H1 (cell line): ENCODE measurements around the gene RNF5. TPM values are rescaled to one million over a fixed set of nuclear protein-coding genes. Genes with fewer than 3 reads are reported as not detected.

Experiments used
- CTCF ChIA-PET: fragments of 300-600 bp; sonication (Branson Sonifier 250); formaldehyde crosslinking; loops from one replicate; lab custom pipeline; 2021; ENCODE audit not compliant: partially characterized antibody; lab: Charles Lee
- POLR2A ChIA-PET: fragments of 300-600 bp; sonication (Branson Sonifier 250); formaldehyde crosslinking; loops from one replicate; lab custom pipeline; 2021; ENCODE audit warnings: inconsistent platforms; ENCODE audit not compliant: partially characterized antibody; lab: Charles Lee
- DNase-seq, 2 experiments: peaks; one replicate each; pipeline versions ENCODE4 v3.0.0 to v3.0.0-alpha.2; 2010 to 2022; ENCODE audit warnings: low spot score in 2 of 2, low read depth in 1 of 2, mixed read lengths in 1 of 2
- FAIRE-seq: peaks from 2 replicates; lab custom pipeline; 2011; peaks lifted over from hg19 to GRCh38; lab: Jason Lieb, UNC
- H2AFZ ChIP-seq: 2 replicates; pipeline ENCODE4 v1.8.1; 2012; ENCODE audit warnings: low read length, inconsistent platforms
- H2AK5ac ChIP-seq: 2 replicates; pipeline ENCODE4 v1.6.1; 2013; ENCODE audit warnings: low read depth, low read length
- H2BK120ac ChIP-seq: replicated peaks from 2 replicates; pipeline ENCODE3; 2013; ENCODE audit warnings: low read depth, low read length, inconsistent platforms
- H2BK12ac ChIP-seq: 2 replicates; pipeline ENCODE4 v1.6.1; 2013; ENCODE audit warnings: low read depth, low read length
- H2BK15ac ChIP-seq: 2 replicates; pipeline ENCODE4 v1.6.1; 2013; ENCODE audit warnings: low read length
- H2BK20ac ChIP-seq: 2 replicates; pipeline ENCODE4 v1.6.1; 2013; ENCODE audit warnings: low read length
- H2BK5ac ChIP-seq: 2 replicates; pipeline ENCODE4 v1.6.1; 2013; ENCODE audit warnings: low read depth, low read length
- H3K14ac ChIP-seq: 2 replicates; pipeline ENCODE4 v1.6.1; 2013; ENCODE audit warnings: inconsistent platforms; ENCODE audit not compliant: insufficient read length
- H3K18ac ChIP-seq: 2 replicates; pipeline ENCODE4 v1.6.1; 2013; ENCODE audit warnings: low read length; ENCODE audit errors: extremely low read depth
- H3K23ac ChIP-seq: 2 replicates; pipeline ENCODE4 v1.6.1; 2013; ENCODE audit warnings: inconsistent platforms; ENCODE audit not compliant: insufficient read length
- H3K23me2 ChIP-seq: 2 replicates; pipeline ENCODE4 v1.6.1; 2013; ENCODE audit warnings: low read depth, low read length
- H3K27ac ChIP-seq: 2 replicates; pipeline ENCODE4 v1.6.1; 2011; ENCODE audit warnings: low read depth, low read length, inconsistent platforms
- H3K27me3 ChIP-seq, 4 experiments: replicated peaks in 1 of 4; 1 replicate in 1 of 4; 2 replicates in 3 of 4; pipeline versions ENCODE4 v1.6.1 to v1.8.1; 2011 to 2013; ENCODE audit warnings: low read length in 3 of 4, mild to moderate bottlenecking in 3 of 4, inconsistent platforms in 2 of 4, mixed read lengths in 2 of 4, moderate library complexity in 1 of 4; ENCODE audit not compliant: control insufficient read depth in 3 of 4, insufficient read depth in 3 of 4; ENCODE audit errors: extremely low read depth in 1 of 4
- H3K36me3 ChIP-seq, 4 experiments: 2 replicates each; pipeline versions ENCODE4 v1.6.1 to v1.8.1; 2011 to 2013; ENCODE audit warnings: mild to moderate bottlenecking in 4 of 4, low read length in 3 of 4, moderate library complexity in 2 of 4, control low read depth in 1 of 4, inconsistent platforms in 1 of 4; ENCODE audit not compliant: insufficient read depth in 4 of 4, control insufficient read depth in 2 of 4
- H3K4ac ChIP-seq: replicated peaks from 2 replicates; pipeline ENCODE3; 2013; ENCODE audit warnings: low read length, low read depth, mixed read lengths, inconsistent platforms; ENCODE audit not compliant: insufficient read length
- H3K4me1 ChIP-seq, 4 experiments: replicated peaks in 1 of 4; 1 replicate in 1 of 4; 2 replicates in 3 of 4; pipeline versions ENCODE4 v1.6.1 to v1.8.1; 2011 to 2013; ENCODE audit warnings: low read length in 3 of 4, inconsistent platforms in 2 of 4, mixed read lengths in 1 of 4; ENCODE audit not compliant: insufficient read depth in 4 of 4, control insufficient read depth in 3 of 4
- H3K4me2 ChIP-seq, 2 experiments: 2 replicates each; pipeline versions ENCODE4 v1.6.1 to v1.8.1; 2011 to 2013; ENCODE audit warnings: low read depth in 2 of 2, low read length in 2 of 2, control low read depth in 1 of 2, inconsistent platforms in 1 of 2, mild to moderate bottlenecking in 1 of 2; ENCODE audit not compliant: insufficient read depth in 1 of 2
- H3K4me3 ChIP-seq, 4 experiments: fragments of 200-600, 300-600 bp in 1 of 4; sonication (generic), shearing (Covaris generic), sonication (Bioruptor Twin) in 1 of 4; 2 replicates each; pipeline versions ENCODE4 v1.5.1 to v1.8.1; 2011 to 2016; ENCODE audit warnings: low read length in 4 of 4, low read depth in 3 of 4, control low read depth in 2 of 4, inconsistent platforms in 2 of 4, mild to moderate bottlenecking in 2 of 4, mixed read lengths in 1 of 4, moderate library complexity in 1 of 4; ENCODE audit not compliant: insufficient read depth in 2 of 4; ENCODE audit errors: extremely low read depth in 1 of 4
- H3K56ac ChIP-seq: replicated peaks from 2 replicates; pipeline ENCODE3; 2013; ENCODE audit warnings: low read depth, mild to moderate bottlenecking, mixed read lengths, low read length, inconsistent platforms; ENCODE audit not compliant: insufficient read length
- H3K79me1 ChIP-seq: 2 replicates; pipeline ENCODE4 v1.6.1; 2013; ENCODE audit warnings: low read depth, low read length, control low read depth
- H3K79me2 ChIP-seq, 2 experiments: 2 replicates each; pipeline versions ENCODE4 v1.6.1 to v1.8.1; 2012 to 2013; ENCODE audit warnings: low read length in 2 of 2, mild to moderate bottlenecking in 2 of 2, inconsistent platforms in 1 of 2; ENCODE audit not compliant: insufficient read depth in 2 of 2, control insufficient read depth in 1 of 2
- H3K9ac ChIP-seq, 4 experiments: replicated peaks in 1 of 4; 1 replicate in 1 of 4; 2 replicates in 3 of 4; pipeline versions ENCODE4 v1.6.1 to v1.8.1; 2011 to 2013; ENCODE audit warnings: low read depth in 3 of 4, low read length in 3 of 4, control low read depth in 2 of 4, mild to moderate bottlenecking in 2 of 4, moderate library complexity in 2 of 4, inconsistent platforms in 1 of 4; ENCODE audit errors: extremely low read depth in 1 of 4
- H3K9me3 ChIP-seq, 2 experiments: 2 replicates each; pipeline versions ENCODE4 v1.6.1 to v1.8.1; 2012 to 2013; ENCODE audit warnings: mild to moderate bottlenecking in 2 of 2, moderate library complexity in 2 of 2, control low read depth in 1 of 2, inconsistent platforms in 1 of 2, low read depth in 1 of 2, low read length in 1 of 2, mixed read lengths in 1 of 2; ENCODE audit not compliant: insufficient read depth in 2 of 2
- H4K20me1 ChIP-seq, 2 experiments: replicated peaks in 1 of 2; 2 replicates each; pipeline versions ENCODE3 to v1.8.1; 2011 to 2013; ENCODE audit warnings: inconsistent platforms in 2 of 2, low read length in 2 of 2, mild to moderate bottlenecking in 1 of 2; ENCODE audit not compliant: insufficient read depth in 2 of 2, control insufficient read depth in 1 of 2
- H4K5ac ChIP-seq: 2 replicates; pipeline ENCODE4 v1.6.1; 2013; ENCODE audit warnings: low read length, low read depth, mixed read lengths, inconsistent platforms; ENCODE audit not compliant: insufficient read length
- H4K8ac ChIP-seq: 2 replicates; pipeline ENCODE4 v1.8.0; 2013; ENCODE audit warnings: mild to moderate bottlenecking, moderate library complexity, low read length, inconsistent platforms; ENCODE audit not compliant: insufficient read depth; ENCODE audit errors: extremely low read depth
- H4K91ac ChIP-seq: replicated peaks from 2 replicates; pipeline ENCODE3; 2013; ENCODE audit warnings: low read length, mixed read lengths, inconsistent platforms; ENCODE audit not compliant: insufficient read length
- BRCA1 ChIP-seq: IDR thresholded peaks from 2 replicates; pipeline ENCODE4 v1.6.1; 2012; ENCODE audit warnings: low read depth, low read length, improper control_type of control experiment
- CREB1 ChIP-seq: IDR thresholded peaks from 2 replicates; pipeline ENCODE4 v1.6.1; 2012; ENCODE audit warnings: inconsistent platforms
- EGR1 ChIP-seq: IDR thresholded peaks from 2 replicates; pipeline ENCODE4 v1.6.1; 2011; ENCODE audit warnings: low read depth, low read length, borderline replicate concordance
- GABPA ChIP-seq: IDR thresholded peaks from 2 replicates; pipeline ENCODE4 v1.6.1; 2011; ENCODE audit warnings: mild to moderate bottlenecking, low read length, moderate library complexity, borderline replicate concordance; ENCODE audit not compliant: insufficient read depth
- JUN ChIP-seq: IDR thresholded peaks from 2 replicates; pipeline ENCODE4 v1.6.1; 2011; ENCODE audit warnings: low read depth, mild to moderate bottlenecking, improper control_type of control experiment, low read length
- JUND ChIP-seq: IDR thresholded peaks from 2 replicates; pipeline ENCODE4 v1.6.1; 2011; ENCODE audit warnings: mild to moderate bottlenecking, improper control_type of control experiment, low read length
- POLR2AphosphoS5 ChIP-seq: IDR thresholded peaks from 2 replicates; pipeline ENCODE4 v1.6.1; 2011; ENCODE audit warnings: low read depth, low read length
- RAD21 ChIP-seq, 2 experiments: IDR thresholded peaks in 1 of 2; conservative IDR thresholded peaks in 1 of 2; 2 replicates each; pipeline ENCODE4 v1.6.1; 2011; ENCODE audit warnings: low read depth in 2 of 2, low read length in 2 of 2, improper control_type of control experiment in 1 of 2, inconsistent platforms in 1 of 2, mild to moderate bottlenecking in 1 of 2, moderate library complexity in 1 of 2
- RNF2 ChIP-seq: fragments of 200-900, 300-1000 bp; sonication (generic); IDR thresholded peaks from 2 replicates; pipeline ENCODE4 v1.7.1; 2016; ENCODE audit warnings: borderline replicate concordance, low read depth, mild to moderate bottlenecking, antibody characterized with exemption, low read length; ENCODE audit not compliant: poor library complexity, severe bottlenecking; ENCODE audit errors: missing control alignments
- TAF1 ChIP-seq: IDR thresholded peaks from 2 replicates; pipeline ENCODE4 v1.6.1; 2011; ENCODE audit warnings: mild to moderate bottlenecking, low read depth, low read length
- TCF12 ChIP-seq: IDR thresholded peaks from 2 replicates; pipeline ENCODE4 v1.6.1; 2011; ENCODE audit warnings: low read depth, mild to moderate bottlenecking, low read length
- WGBS, 2 experiments: shearing (Covaris generic) in 1 of 2; methylation state at CpG; one replicate each; pipeline versions ENCODE4 v1.1.6 to v1.1.7; 2013 to 2015; ENCODE audit warnings: low lambda C conversion rate in 2 of 2, mixed read lengths in 2 of 2, inconsistent platforms in 1 of 2, low coverage in 1 of 2, missing lambda C conversion rate in 1 of 2; ENCODE audit not compliant: insufficient replicate concordance in 2 of 2, insufficient coverage in 1 of 2, insufficient read length in 1 of 2; ENCODE audit errors: extremely low coverage in 1 of 2, missing lambda C conversion rate in 1 of 2; 5-methylcytosine and 5-hydroxymethylcytosine counted together
- polyA plus RNA-seq, 7 experiments: library from polyadenylated mRNA; depleted of rRNA in 3 of 7; stranded (reverse) in 5 of 7; unstranded in 2 of 7; fragments of >200 nt in 5 of 7; fragments of 200-250 nt in 2 of 7; gene quantifications; 1 replicate in 5 of 7; 2 replicates in 1 of 7; 4 replicates in 1 of 7; pipeline versions ENCODE4 v1.2.1 to v1.2.3, GENCODE V29; 2011 to 2013; ENCODE audit warnings: missing spikeins in 2 of 7, mixed read lengths in 2 of 7
- total RNA-seq: library from RNA; stranded (reverse); fragmentation: NEBNext Ultra II Directional; extraction: Animal tissue kit (Norgen Biotek cat#: 25700); gene quantifications from 2 replicates; pipeline ENCODE4 v1.2.1, GENCODE V29; 2021

The RNF5 gene
- total and polyA plus RNA-seq, 2 of the 8 experiments (the other 6 are each of a cell fraction or from before 2014, with no cell fraction given) = 90.0 to 158 TPM

- Histone ChIP-seq H4K5ac (peak overlapping the region; percentile 54), H3K56ac (no peak overlapping the region), H2BK5ac (peak overlapping the region; percentile 90; the same call in 1 of the 2 replicates), H3K23me2 (peaks cover 11% of the 10 kb centered on the region), H3K4me1 (peaks cover 8 to 40% (median 23%) of the 10 kb centered on the region in 4 experiments), H3K79me2 (peaks cover 0 to 13% of the 10 kb centered on the region in 2 experiments; a peak in 2 of 4 replicates), H2BK15ac (peak overlapping the region; percentile 98), H3K27me3 (no peaks in the 10 kb centered on the region), H2BK120ac (peak overlapping the region; percentile 88), H2BK20ac (peak overlapping the region; percentile 72; the same call in 1 of the 2 replicates), H4K8ac (peak overlapping the region; percentile 54), H3K36me3 (peaks cover 1 to 13% (median 9%) of the 10 kb centered on the region in 4 experiments; a peak in 7 of 8 replicates), H3K4ac (no peak overlapping the region), H3K79me1 (peaks cover 2% of the 10 kb centered on the region; the same call in 1 of the 2 replicates), H3K14ac (no peak overlapping the region), H3K18ac (peak overlapping the region; percentile 48), H3K4me2 (peak overlapping the region in 1 of 2 experiments; percentile 51; a peak in 3 of 4 replicates), H3K9ac (no peak overlapping the region), H3K4me3 (peak overlapping the region in 1 of 4 experiments; percentile 42; a peak in 1 of 8 replicates), H2AK5ac (peak overlapping the region; percentile 40), H4K91ac (peak overlapping the region; percentile 76), H2AFZ (no peak overlapping the region), H4K20me1 (no peaks in the 10 kb centered on the region), H3K23ac (no peak overlapping the region), H2BK12ac (peak overlapping the region; percentile 94; the same call in 1 of the 2 replicates), H3K9me3 (no peaks in the 10 kb centered on the region), H3K27ac (no peak overlapping the region)
- FAIRE-seq (no peak), DNase-seq (no peak)
- POLR2A ChIA-PET = interaction anchor here (1.0 to 13.3 kb wide), 8 partner anchors 12 to 780 kb away, joined by 3 to 194 read pairs (median 4); partner anchors contain the start of genes AGPAT1, EGFL8, PRRT1 and RNF5
- CTCF ChIA-PET = interaction anchor here (1.0 to 2.5 kb wide), 7 partner anchors 13 to 779 kb away, joined by 3 to 12 read pairs (median 6); partner anchors contain the start of gene RNF5
- WGBS, 2 experiments = 84% methylated on average over 13 of the region's 15 CpGs; no CpG with 5 or more reads in 1 of the 2 experiments
- TF ChIP-seq RNF2 (no peak), EGR1 (no peak), JUN (no peak), JUND (no peak), BRCA1 (no peak), RAD21 (IDR thresholded peaks at IDR 0.05 in 1 of 2, conservative IDR thresholded peaks at IDR 0.05 in 1 of 2; ENCODE audit: low read depth in 2 of 2, low read length in 2 of 2) (no peak), GABPA (no peak), TCF12 (no peak), POLR2AphosphoS5 (no peak), CREB1 (no peak), TAF1 (no peak)
These were observed 13.7 kb downstream of the RNF5 start for GRCh38 chr6:32191696-32192607.
